H4 (cell line): ENCODE measurements around the gene NDUFAF3. TPM values are rescaled to one million over a fixed set of nuclear protein-coding genes. Genes with fewer than 3 reads are reported as not detected.
A peak's percentile ranks its signal among the peaks of the same experiment; 100 is the strongest.

Source experiments
- DNase-seq: peaks from one replicate; pipeline ENCODE4 v3.0.0-alpha.2; 2015; ENCODE audit warnings: low spot score
- total RNA-seq: library from RNA; depleted of rRNA; stranded (reverse); fragments of >200 nt; shearing (Covaris generic); gene quantifications from 2 replicates; pipeline ENCODE4 v1.2.3, GENCODE V29; 2014

Gene NDUFAF3
- total RNA-seq, 1 experiment from 2014 or later, result 80.9 TPM

GRCh38 chr3:49017971-49018706, 3.8 kb upstream of the NDUFAF3 start, which contains the start of gene DALRD3:
Gene DALRD3 (minus strand): TSS chr3:49018580. CDS start chr3:49018564, 16 bp downstream.
- peak; percentile 40 for DNase-seq

GRCh38 chr3:49018707-49019006, 3.3 kb upstream of the NDUFAF3 start:
- DNase-seq, result no peak

GRCh38 chr3:49019941-49020329, 2.0 kb upstream of the NDUFAF3 start:
- DNase-seq, result no peak

GRCh38 chr3:49020330-49021212, 1.4 kb upstream of the NDUFAF3 start:
- no peak for DNase-seq

- peak; percentile 90 for DNase-seq
Measured at GRCh38 chr3:49021213-49021812, 608 bp upstream of the NDUFAF3 start.

- no peak for DNase-seq
Measured at GRCh38 chr3:49022688-49023171, 809 bp downstream of the NDUFAF3 start.

- no peak for DNase-seq
Measured at GRCh38 chr3:49023775-49024174, 1.9 kb downstream of the NDUFAF3 start.

GRCh38 chr3:49024449-49024848, 2.5 kb downstream of the NDUFAF3 start:
- no peak for DNase-seq

- no peak for DNase-seq
Measured at GRCh38 chr3:49025005-49025792, 3.3 kb downstream of the NDUFAF3 start.

- DNase-seq, result no peak
Measured at GRCh38 chr3:49025793-49026520, 4.0 kb downstream of the NDUFAF3 start.

- no peak for DNase-seq
Measured at GRCh38 chr3:49026536-49026935, 4.6 kb downstream of the NDUFAF3 start.

GRCh38 chr3:49027634-49028033, 5.7 kb downstream of the NDUFAF3 start:
- DNase-seq, result no peak

- no peak for DNase-seq
Measured at GRCh38 chr3:49028298-49028672, 6.4 kb downstream of the NDUFAF3 start.

GRCh38 chr3:49028673-49029562, 7.0 kb downstream of the NDUFAF3 start, which contains the start of gene IMPDH2:
Gene IMPDH2 (minus strand): TSS chr3:49029398. CDS start chr3:49029350, 48 bp downstream.
- DNase-seq, result peak; percentile 84

GRCh38 chr3:49029563-49029884, 7.6 kb downstream of the NDUFAF3 start:
- no peak for DNase-seq

- no peak for DNase-seq
Measured at GRCh38 chr3:49030321-49030720, 8.4 kb downstream of the NDUFAF3 start.

GRCh38 chr3:49032646-49033304, 10.9 kb downstream of the NDUFAF3 start:
- DNase-seq, result no peak

GRCh38 chr3:49034650-49035049, 12.7 kb downstream of the NDUFAF3 start:
- DNase-seq, result no peak

GRCh38 chr3:49035281-49035680, 13.4 kb downstream of the NDUFAF3 start:
- DNase-seq, result no peak
